Loucy (cell line): ENCODE data around the gene CACNA1A.

Source experiments
- H2AFZ ChIP-seq: fragments of 200-600 bp; sonication (generic); 2 replicates; pipeline ENCODE4 v1.6.0; 2016; ENCODE audit warnings: antibody characterized with exemption, mild to moderate bottlenecking, low read length, moderate library complexity
- H3F3A ChIP-seq: fragments of 200-600 bp; 2 replicates; pipeline ENCODE4 v1.6.0; 2016; ENCODE audit warnings: antibody characterized with exemption, low read depth, mild to moderate bottlenecking
- H3K27me3 ChIP-seq: fragments of 200-600 bp; sonication (generic); 2 replicates; pipeline ENCODE4 v1.6.1; 2014; ENCODE audit warnings: low read length, mild to moderate bottlenecking; ENCODE audit not compliant: insufficient read depth, poor library complexity, severe bottlenecking
- H3K36me3 ChIP-seq: fragments of 200-600 bp; sonication (generic); 2 replicates; pipeline ENCODE4 v1.6.1; 2016; ENCODE audit warnings: low read length; ENCODE audit not compliant: insufficient read depth
- H3K4me1 ChIP-seq: fragments of 200-600 bp; sonication (generic); 2 replicates; pipeline ENCODE4 v1.5.1; 2014; ENCODE audit warnings: low read length, mild to moderate bottlenecking; ENCODE audit not compliant: insufficient read depth, poor library complexity, severe bottlenecking
- H3K4me2 ChIP-seq: fragments of 200-600 bp; sonication (generic); 2 replicates; pipeline ENCODE4 v1.6.0; 2014; ENCODE audit warnings: antibody characterized with exemption, low read length, low read depth, mild to moderate bottlenecking; ENCODE audit not compliant: poor library complexity, severe bottlenecking
- H3K4me3 ChIP-seq: fragments of 200-600 bp; sonication (generic); 2 replicates; pipeline ENCODE4 v1.5.1; 2014; ENCODE audit warnings: low read length, mild to moderate bottlenecking, mixed read lengths; ENCODE audit not compliant: poor library complexity, severe bottlenecking
- H3K79me2 ChIP-seq: fragments of 200-600 bp; sonication (generic); 2 replicates; pipeline ENCODE4 v1.6.1; 2014; ENCODE audit warnings: low read length; ENCODE audit not compliant: insufficient read depth
- H3K9ac ChIP-seq: fragments of 200-600 bp; sonication (generic); 2 replicates; pipeline ENCODE4 v1.6.0; 2014; ENCODE audit warnings: mild to moderate bottlenecking, low read depth, low read length, moderate library complexity; ENCODE audit not compliant: poor library complexity, severe bottlenecking
- H3K9me2 ChIP-seq: fragments of 200-600 bp; sonication (generic); replicated peaks from 2 replicates; pipeline ENCODE4 v1.6.1; 2016; ENCODE audit warnings: low read depth, low read length, mixed read lengths
- H3K9me3 ChIP-seq: fragments of 200-600 bp; sonication (generic); 2 replicates; pipeline ENCODE4 v1.6.1; 2014; ENCODE audit warnings: mild to moderate bottlenecking, antibody characterized with exemption, low read length, low read depth; ENCODE audit not compliant: insufficient read depth
- H4K20me1 ChIP-seq: fragments of 200-600 bp; sonication (generic); 2 replicates; pipeline ENCODE4 v1.6.0; 2014; ENCODE audit warnings: antibody characterized with exemption, low read length, mild to moderate bottlenecking; ENCODE audit not compliant: insufficient read depth, poor library complexity, severe bottlenecking
- CTCF ChIP-seq: fragments of 200-600 bp; sonication (generic); conservative IDR thresholded peaks from 2 replicates; pipeline ENCODE4 v1.5.1; 2014; ENCODE audit warnings: mild to moderate bottlenecking, antibody characterized with exemption, low read length
- EZH2phosphoT487 ChIP-seq: fragments of 200-600 bp; IDR thresholded peaks from 2 replicates; pipeline ENCODE4 v1.6.1; 2018; ENCODE audit warnings: antibody characterized with exemption, mild to moderate bottlenecking, moderate library complexity, borderline replicate concordance

The CACNA1A gene

DNA sequence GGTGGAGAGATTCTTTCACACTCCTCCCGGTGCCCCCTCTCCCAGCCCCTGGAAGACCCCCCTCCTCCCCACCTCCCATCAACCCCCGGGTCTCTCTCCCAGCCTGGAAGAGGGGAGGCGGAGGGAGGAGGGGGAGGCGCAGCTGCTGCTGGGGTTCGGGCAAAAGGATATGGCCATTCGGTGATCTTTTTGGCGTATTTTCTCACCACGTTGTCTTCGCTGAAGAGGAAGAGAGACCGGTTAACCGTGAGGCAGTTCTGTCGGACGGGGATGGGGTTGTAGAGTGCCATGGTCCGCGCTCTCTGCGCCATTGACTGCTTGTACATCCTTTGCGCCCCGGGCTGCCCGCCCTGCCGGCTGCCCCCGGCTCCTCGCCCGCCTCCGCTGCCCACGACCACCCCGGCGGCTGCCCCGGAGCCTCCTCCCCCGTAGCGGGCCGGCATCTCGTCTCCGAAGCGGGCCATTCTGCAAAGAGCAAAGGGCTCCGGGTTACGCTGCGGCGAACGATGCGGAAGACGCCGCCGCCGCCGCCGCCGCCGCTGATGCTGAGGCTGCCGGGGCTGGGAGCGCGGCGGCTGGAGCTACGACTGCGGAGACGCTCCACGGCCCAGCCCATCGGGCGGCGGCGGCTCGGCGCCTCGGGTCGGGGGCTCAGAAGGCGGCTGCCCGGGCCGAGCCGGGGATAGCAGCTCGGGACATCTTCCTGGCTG, 363 bp downstream of the CACNA1A start:
- Histone ChIP-seq H3K36me3 (no peaks in the 10 kb centered on the region), H3K27me3 (no peaks in the 10 kb centered on the region), H3K9me3 (no peaks in the 10 kb centered on the region), H2AFZ (no peak overlapping the region), H3K79me2 (no peaks in the 10 kb centered on the region), H3K9me2 (no peaks in the 10 kb centered on the region), H4K20me1 (no peaks in the 10 kb centered on the region), H3K4me1 (no peaks in the 10 kb centered on the region), H3K9ac (no peak overlapping the region), H3K4me2 (no peak overlapping the region), H3K4me3 (no peak overlapping the region), H3F3A (no peaks in the 10 kb centered on the region)
- TF ChIP-seq EZH2phosphoT487 = no peak
- TF ChIP-seq CTCF = no peak

DNA sequence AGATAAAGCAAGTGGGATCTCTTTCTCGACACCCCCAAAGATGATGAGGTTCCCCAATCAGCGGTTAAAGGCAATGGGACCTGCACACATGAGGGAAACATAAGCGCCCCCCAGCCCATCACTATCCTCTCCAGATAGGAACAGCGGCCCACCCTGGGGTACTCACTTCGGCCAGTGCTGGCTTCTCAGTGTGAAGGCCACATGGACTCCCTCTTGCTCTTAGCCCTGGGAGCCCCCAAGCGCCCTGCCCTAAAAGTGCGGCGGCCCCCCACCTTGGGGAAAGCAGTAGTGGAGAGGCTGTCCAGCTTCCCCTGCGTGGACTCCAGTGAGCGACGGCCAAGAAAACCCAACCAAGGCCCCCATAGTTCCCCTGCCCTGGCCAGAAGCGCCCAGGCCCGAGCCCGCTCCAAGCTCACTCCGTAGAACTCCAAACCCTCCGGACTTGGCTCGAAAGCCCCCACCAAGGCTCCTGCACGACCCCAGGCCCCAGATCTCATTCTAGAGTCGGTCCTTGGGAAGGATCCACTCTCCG, 1.0 kb downstream of the CACNA1A start:
- Histone ChIP-seq H3K4me1 (no peaks in the 10 kb centered on the region), H3K79me2 (no peaks in the 10 kb centered on the region), H3K27me3 (no peaks in the 10 kb centered on the region), H3K9me3 (no peaks in the 10 kb centered on the region), H3K4me3 (no peak overlapping the region), H3F3A (no peaks in the 10 kb centered on the region), H3K4me2 (no peak overlapping the region), H3K9me2 (no peaks in the 10 kb centered on the region), H3K9ac (no peak overlapping the region), H2AFZ (no peak overlapping the region), H3K36me3 (no peaks in the 10 kb centered on the region), H4K20me1 (no peaks in the 10 kb centered on the region)
- TF ChIP-seq EZH2phosphoT487 = no peak
- no peak for TF ChIP-seq CTCF

DNA sequence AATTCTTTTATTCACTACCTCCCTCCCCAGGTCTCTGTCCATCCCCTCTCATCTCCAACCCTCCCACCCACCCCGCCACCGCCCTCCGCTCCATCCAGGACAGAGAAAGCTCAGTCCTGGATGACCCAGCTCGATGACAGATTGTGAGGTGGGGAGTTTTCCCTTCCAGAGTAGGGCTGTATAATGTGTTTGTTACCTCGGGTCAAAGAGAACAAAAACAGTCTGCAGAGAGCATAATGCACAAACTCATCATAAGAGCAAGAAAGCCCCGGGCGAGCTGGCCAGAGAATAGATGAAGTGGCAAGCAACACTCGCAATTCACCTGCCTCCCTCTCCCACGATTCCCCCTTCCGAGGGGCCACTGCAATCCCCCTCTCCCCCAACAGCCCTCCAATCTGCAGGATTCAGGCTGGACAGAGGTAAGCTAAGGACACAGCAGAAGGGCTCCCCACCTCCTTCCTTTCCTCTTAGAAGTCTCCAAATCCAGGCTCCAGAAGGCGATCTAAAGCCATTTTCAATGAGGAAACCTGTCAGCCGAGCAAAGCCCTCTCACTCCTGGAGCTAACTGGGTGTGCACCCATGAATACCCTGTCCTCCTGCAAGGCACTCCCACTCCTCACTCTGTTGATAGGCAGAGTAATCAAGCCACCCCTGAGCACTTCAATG, 2.6 kb downstream of the CACNA1A start:
- Histone ChIP-seq H4K20me1 (no peaks in the 10 kb centered on the region), H3F3A (no peaks in the 10 kb centered on the region), H3K4me1 (no peaks in the 10 kb centered on the region), H3K36me3 (no peaks in the 10 kb centered on the region), H3K9ac (no peak overlapping the region), H3K9me2 (no peaks in the 10 kb centered on the region), H3K27me3 (no peaks in the 10 kb centered on the region), H3K79me2 (no peaks in the 10 kb centered on the region), H3K4me3 (no peak overlapping the region), H2AFZ (no peak overlapping the region), H3K9me3 (no peaks in the 10 kb centered on the region), H3K4me2 (no peak overlapping the region)
- no peak for TF ChIP-seq EZH2phosphoT487
- TF ChIP-seq CTCF = no peak
